Neural progenitor cell (in vitro differentiated cells): ENCODE results near the gene KRTAP2-4. TPM values are rescaled to one million over a fixed set of nuclear protein-coding genes. Genes with fewer than 3 reads are reported as not detected.
"Not testable (repeated sequence)": the region's sequence is repeated elsewhere in the genome, so short reads cannot be mapped to it uniquely, and the experiment has no call there.

Source experiments
- DNase-seq: peaks from one replicate; pipeline ENCODE4 v3.0.0-alpha.2; 2016; ENCODE audit warnings: low spot score
- H2AFZ ChIP-seq: fragments of 200-600 bp; sonication (generic); replicated peaks from 2 replicates; pipeline ENCODE4 v1.6.1; 2016; ENCODE audit warnings: antibody characterized with exemption
- H3F3A ChIP-seq: fragments of 200-600 bp; sonication (generic); 2 replicates; pipeline ENCODE4 v1.6.1; 2016; ENCODE audit warnings: antibody characterized with exemption, low read depth
- H3K27ac ChIP-seq: fragments of 200-600 bp; sonication (generic); 2 replicates; pipeline ENCODE4 v1.5.1; 2016; ENCODE audit warnings: mild to moderate bottlenecking
- H3K27me3 ChIP-seq: fragments of 200-600 bp; sonication (generic); 2 replicates; pipeline ENCODE4 v1.6.1; 2016; ENCODE audit warnings: mild to moderate bottlenecking, moderate library complexity
- H3K36me3 ChIP-seq: fragments of 200-600 bp; sonication (generic); 2 replicates; pipeline ENCODE4 v1.5.1; 2016
- H3K4me1 ChIP-seq: fragments of 200-600 bp; sonication (generic); 2 replicates; pipeline ENCODE4 v1.6.1; 2016; ENCODE audit warnings: mixed run types
- H3K4me2 ChIP-seq: fragments of 200-600 bp; sonication (generic); 2 replicates; pipeline ENCODE4 v1.6.1; 2016
- H3K4me3 ChIP-seq: fragments of 200-600 bp; sonication (generic); 2 replicates; pipeline ENCODE4 v1.5.1; 2016
- H3K79me2 ChIP-seq: fragments of 200-600 bp; sonication (generic); 2 replicates; pipeline ENCODE4 v1.6.1; 2016; ENCODE audit warnings: low read depth
- H3K9ac ChIP-seq: fragments of 200-600 bp; sonication (generic); 2 replicates; pipeline ENCODE4 v1.6.1; 2016
- H3K9me3 ChIP-seq: fragments of 200-600 bp; sonication (generic); 2 replicates; pipeline ENCODE4 v1.5.1; 2016; ENCODE audit warnings: low read depth
- H4K20me1 ChIP-seq: fragments of 200-600 bp; sonication (generic); 2 replicates; pipeline ENCODE4 v1.6.1; 2016; ENCODE audit warnings: low read depth
- H3K27ac Mint-ChIP-seq: 3 replicates; pipeline ENCODE4 v1.8.0; 2021; ENCODE audit warnings: mixed read lengths
- H3K27me3 Mint-ChIP-seq: 2 replicates; pipeline ENCODE4 v1.8.0; 2022; ENCODE audit warnings: low read depth, mild to moderate bottlenecking, inconsistent platforms, moderate library complexity, mixed read lengths; ENCODE audit not compliant: insufficient read depth
- H3K36me3 Mint-ChIP-seq: 3 replicates; pipeline ENCODE4 v1.8.0; 2021; ENCODE audit warnings: mixed read lengths
- H3K4me1 Mint-ChIP-seq: 3 replicates; pipeline ENCODE4 v1.8.0; 2021; ENCODE audit warnings: mixed read lengths
- H3K4me3 Mint-ChIP-seq: 3 replicates; pipeline ENCODE4 v1.8.0; 2021; ENCODE audit warnings: mild to moderate bottlenecking, moderate library complexity, mixed read lengths
- H3K9me3 Mint-ChIP-seq: 3 replicates; pipeline ENCODE4 v1.8.0; 2020; ENCODE audit warnings: mixed read lengths
- EZH2 ChIP-seq: fragments of 200-600 bp; sonication (generic); IDR thresholded peaks from 2 replicates; pipeline ENCODE4 v1.6.1; 2017; ENCODE audit warnings: antibody characterized with exemption, mild to moderate bottlenecking, moderate library complexity
- EZH2phosphoT487 ChIP-seq: fragments of 200-600 bp; sonication (generic); IDR thresholded peaks from 2 replicates; pipeline ENCODE4 v1.6.1; 2017; ENCODE audit warnings: antibody characterized with exemption
- total RNA-seq: library from RNA; depleted of rRNA; stranded (reverse); fragments of >200 nt; gene quantifications from 2 replicates; pipeline ENCODE4 v1.2.3, GENCODE V29; 2015; ENCODE audit warnings: low replicate concordance
- TF ChIP-seq, protein P1 (sequence below): fragments of 200-600 bp; sonication (generic); IDR thresholded peaks from 2 replicates; pipeline ENCODE4 v1.5.1; 2017; ENCODE audit warnings: antibody characterized with exemption, mild to moderate bottlenecking

The KRTAP2-4 gene
- total RNA-seq, 1 donor from 2014 or later = not detected

DNA sequence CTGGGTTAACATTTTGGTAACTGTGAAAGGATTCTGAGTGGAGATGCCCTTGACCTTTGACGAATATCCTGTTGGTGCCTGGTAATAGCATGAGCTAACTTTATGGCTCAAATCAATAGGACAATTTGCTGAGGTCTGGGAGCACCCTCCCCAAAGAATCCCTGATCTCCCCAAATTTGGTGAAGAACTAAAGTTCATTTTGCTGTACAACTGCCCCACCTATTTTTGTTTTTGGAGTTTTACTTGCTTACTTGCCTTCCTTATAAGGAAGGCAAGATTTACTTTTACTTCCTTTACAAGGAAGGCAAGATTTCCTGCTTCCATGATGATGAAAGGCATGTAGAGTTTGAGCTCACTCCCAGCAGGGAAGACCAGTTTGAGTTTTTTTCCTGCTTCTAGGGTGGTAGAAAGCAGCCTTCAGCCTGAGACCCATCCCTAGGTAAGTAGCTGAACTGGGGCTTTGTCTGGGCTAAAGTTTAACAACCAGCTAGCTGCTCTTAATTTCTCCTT is 42.3 kb upstream of the KRTAP2-4 start:
- no peak overlapping the region for H2AFZ ChIP-seq
- no peak overlapping the region for H3K4me3 Mint-ChIP-seq

DNA sequence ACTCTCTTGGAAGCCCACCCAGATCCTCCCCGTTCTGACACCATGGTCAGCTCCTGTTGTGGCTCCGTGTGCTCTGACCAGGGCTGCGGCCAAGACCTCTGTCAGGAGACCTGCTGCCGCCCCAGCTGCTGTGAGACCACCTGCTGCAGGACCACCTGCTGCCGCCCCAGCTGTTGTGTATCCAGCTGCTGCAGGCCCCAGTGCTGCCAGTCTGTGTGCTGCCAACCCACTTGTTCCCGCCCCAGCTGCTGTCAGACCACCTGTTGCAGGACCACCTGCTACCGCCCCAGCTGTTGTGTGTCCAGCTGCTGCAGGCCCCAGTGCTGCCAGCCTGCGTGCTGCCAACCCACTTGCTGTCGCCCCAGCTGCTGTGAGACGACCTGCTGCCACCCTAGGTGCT is 39.7 kb upstream of the KRTAP2-4 start, which contains the start of gene KRTAP4-9:
Gene KRTAP4-9, plus strand, starts transcription at position 43 of the 400 bp plus-strand sequence. Its CDS starts 0 bp downstream, at position 43.
- not testable (repeated sequence) for H3K27ac Mint-ChIP-seq, H3K36me3 ChIP-seq, H3K27me3 ChIP-seq, H2AFZ ChIP-seq, H3K4me3 Mint-ChIP-seq, H3K4me1 ChIP-seq, H3K4me2 ChIP-seq, H3K27me3 Mint-ChIP-seq, H3K36me3 Mint-ChIP-seq, H3K9me3 ChIP-seq, H3K79me2 ChIP-seq, H3K9me3 Mint-ChIP-seq, H3K27ac ChIP-seq, H4K20me1 ChIP-seq, H3K4me3 ChIP-seq, DNase-seq, H3K9ac ChIP-seq, H3K4me1 Mint-ChIP-seq, H3F3A ChIP-seq

More for the DNA sequence above, 42.3 kb upstream of the KRTAP2-4 start:
- H3K27me3 ChIP-seq = no peaks in the 10 kb centered on the region
- H3K27ac Mint-ChIP-seq = no peak overlapping the region
- no peaks in the 10 kb centered on the region for H3K79me2 ChIP-seq
- no peaks in the 10 kb centered on the region for H4K20me1 ChIP-seq
- no peak overlapping the region for H3K27ac ChIP-seq
- H3K4me1 ChIP-seq = no peaks in the 10 kb centered on the region
- H3K36me3 ChIP-seq = peaks cover 11% of the 10 kb centered on the region
- no peaks in the 10 kb centered on the region for H3F3A ChIP-seq
- H3K27me3 Mint-ChIP-seq = no peaks in the 10 kb centered on the region
- H3K9me3 ChIP-seq = peaks cover 19% of the 10 kb centered on the region
- no peak overlapping the region for H3K4me2 ChIP-seq
- no peaks in the 10 kb centered on the region for H3K4me1 Mint-ChIP-seq
- TF ChIP-seq EZH2 (no peak), EZH2phosphoT487 (no peak)
- TF ChIP-seq, protein P1, sequence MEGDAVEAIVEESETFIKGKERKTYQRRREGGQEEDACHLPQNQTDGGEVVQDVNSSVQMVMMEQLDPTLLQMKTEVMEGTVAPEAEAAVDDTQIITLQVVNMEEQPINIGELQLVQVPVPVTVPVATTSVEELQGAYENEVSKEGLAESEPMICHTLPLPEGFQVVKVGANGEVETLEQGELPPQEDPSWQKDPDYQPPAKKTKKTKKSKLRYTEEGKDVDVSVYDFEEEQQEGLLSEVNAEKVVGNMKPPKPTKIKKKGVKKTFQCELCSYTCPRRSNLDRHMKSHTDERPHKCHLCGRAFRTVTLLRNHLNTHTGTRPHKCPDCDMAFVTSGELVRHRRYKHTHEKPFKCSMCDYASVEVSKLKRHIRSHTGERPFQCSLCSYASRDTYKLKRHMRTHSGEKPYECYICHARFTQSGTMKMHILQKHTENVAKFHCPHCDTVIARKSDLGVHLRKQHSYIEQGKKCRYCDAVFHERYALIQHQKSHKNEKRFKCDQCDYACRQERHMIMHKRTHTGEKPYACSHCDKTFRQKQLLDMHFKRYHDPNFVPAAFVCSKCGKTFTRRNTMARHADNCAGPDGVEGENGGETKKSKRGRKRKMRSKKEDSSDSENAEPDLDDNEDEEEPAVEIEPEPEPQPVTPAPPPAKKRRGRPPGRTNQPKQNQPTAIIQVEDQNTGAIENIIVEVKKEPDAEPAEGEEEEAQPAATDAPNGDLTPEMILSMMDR = no peak
- H3K4me3 ChIP-seq = no peak overlapping the region
- peaks cover 10% of the 10 kb centered on the region for H3K9me3 Mint-ChIP-seq
- H3K36me3 Mint-ChIP-seq = no peaks in the 10 kb centered on the region
- DNase-seq = no peak
- no peak overlapping the region for H3K9ac ChIP-seq

DNA sequence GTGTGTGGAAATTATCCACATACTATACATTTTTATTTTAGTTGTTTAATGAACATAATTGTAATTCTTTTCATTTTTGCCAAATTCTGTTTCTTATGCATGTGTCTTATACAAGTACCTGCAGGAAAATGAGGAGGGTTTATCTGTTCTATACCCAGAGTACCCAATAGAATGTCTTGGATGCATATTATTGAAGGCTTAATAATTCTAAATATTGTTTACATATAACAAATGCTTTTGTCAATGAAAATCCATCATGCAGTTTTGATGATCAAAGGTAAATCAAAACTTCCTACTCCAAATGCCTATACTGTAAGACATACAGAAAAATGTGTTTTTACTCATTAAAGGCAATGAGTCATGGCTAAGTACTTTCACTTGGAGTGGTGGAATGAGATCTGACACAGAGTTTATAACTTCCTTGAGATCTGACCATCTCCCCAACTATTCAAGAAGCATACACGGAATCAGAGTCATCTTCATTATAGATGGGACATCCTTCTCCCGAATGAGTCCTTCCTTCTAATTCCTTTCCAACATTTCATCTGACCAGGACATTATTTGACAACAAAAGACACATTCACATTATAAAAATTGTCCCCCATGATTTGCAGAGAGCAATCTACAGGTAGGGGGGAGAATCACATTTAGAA is 38.8 kb upstream of the KRTAP2-4 start:
- not testable (repeated sequence) for H3K9me3 Mint-ChIP-seq, H3K27ac Mint-ChIP-seq

DNA sequence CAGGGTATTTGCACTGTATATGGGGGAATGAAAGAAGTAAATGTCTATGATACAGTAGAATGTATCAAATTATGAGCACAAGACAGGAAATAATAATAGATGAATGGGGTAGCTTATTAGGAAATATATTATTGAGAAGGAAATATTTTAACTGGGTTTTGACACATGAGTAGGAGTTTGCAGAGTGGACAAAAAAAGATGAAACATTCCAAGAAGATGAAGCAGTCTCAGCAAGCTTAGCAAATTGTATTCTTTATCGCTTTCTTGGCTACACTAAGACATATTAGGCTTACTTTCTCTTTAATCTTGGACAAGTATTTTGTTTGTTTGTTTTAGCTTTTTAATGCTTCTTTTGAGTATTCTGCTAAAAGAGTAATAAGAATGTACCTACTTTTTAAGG is 38.2 kb upstream of the KRTAP2-4 start:
- Mint-ChIP-seq H3K27me3 (no peaks in the 10 kb centered on the region), H3K4me3 (no peak overlapping the region), H3K9me3 (no peaks in the 10 kb centered on the region), H3K4me1 (no peaks in the 10 kb centered on the region), H3K36me3 (no peaks in the 10 kb centered on the region), H3K27ac (no peak overlapping the region)
- no peaks in the 10 kb centered on the region for H3K4me1 ChIP-seq
- H2AFZ ChIP-seq = no peak overlapping the region
- no peak for DNase-seq
- TF ChIP-seq, protein P1 = no peak
- TF ChIP-seq EZH2 = no peak
- TF ChIP-seq EZH2phosphoT487 = no peak
- no peaks in the 10 kb centered on the region for H3K79me2 ChIP-seq
- H3K4me2 ChIP-seq = no peak overlapping the region
- H3K9ac ChIP-seq = no peak overlapping the region
- H3K27ac ChIP-seq = no peak overlapping the region
- H3K36me3 ChIP-seq = no peaks in the 10 kb centered on the region
- H3K27me3 ChIP-seq = no peaks in the 10 kb centered on the region
- peaks cover 2% of the 10 kb centered on the region for H3F3A ChIP-seq
- H3K4me3 ChIP-seq = no peak overlapping the region
- H3K9me3 ChIP-seq = no peaks in the 10 kb centered on the region
- H4K20me1 ChIP-seq = no peaks in the 10 kb centered on the region

More for the DNA sequence above, 38.8 kb upstream of the KRTAP2-4 start:
- H3K27me3 ChIP-seq, H2AFZ ChIP-seq, H3K36me3 ChIP-seq, H3K4me2 ChIP-seq, H3K9me3 ChIP-seq, H3K4me1 Mint-ChIP-seq, H3K79me2 ChIP-seq, H3K27ac ChIP-seq, H3F3A ChIP-seq, DNase-seq, H3K9ac ChIP-seq, H3K36me3 Mint-ChIP-seq, H3K4me3 ChIP-seq, H3K4me1 ChIP-seq, H3K27me3 Mint-ChIP-seq, H4K20me1 ChIP-seq, H3K4me3 Mint-ChIP-seq: not testable (repeated sequence)
